Measurements from ENCODE around the gene HIVEP2. TPM values are rescaled to one million over a fixed set of nuclear protein-coding genes. Genes with fewer than 3 reads are reported as not detected.

Gene HIVEP2
- total RNA-seq, 1 experiment from 2014 or later = 8.2 TPM

DNA sequence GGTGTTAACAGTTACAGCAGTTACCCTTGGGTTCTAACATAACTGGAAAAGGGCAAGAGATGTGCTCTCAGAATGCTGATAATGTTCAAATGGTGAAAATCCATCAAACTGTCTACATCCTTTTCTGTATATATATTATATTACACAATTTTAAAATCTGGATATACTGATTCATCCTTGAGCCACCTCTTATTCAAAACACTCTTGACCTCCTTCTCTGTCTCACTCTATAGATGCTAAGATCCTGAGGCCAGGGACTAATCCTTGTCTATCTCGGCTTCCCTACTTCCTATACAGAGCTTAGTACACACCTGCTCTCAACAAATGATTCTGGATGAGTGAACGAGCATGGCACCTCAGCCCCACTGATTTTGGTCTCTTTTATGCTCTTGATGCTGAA is 47.3 kb downstream of the HIVEP2 start:
- DNase-seq = no peak
- no peaks in the 10 kb centered on the region for H3K27me3 ChIP-seq
- no peak overlapping the region for H3K27ac ChIP-seq
- no peak overlapping the region for H3K4me3 ChIP-seq
- H3K4me1 ChIP-seq = peaks cover 5% of the 10 kb centered on the region
- H3K36me3 ChIP-seq = no peaks in the 10 kb centered on the region
- no peaks in the 10 kb centered on the region for H3K9me3 ChIP-seq (replicated peaks)

DNA sequence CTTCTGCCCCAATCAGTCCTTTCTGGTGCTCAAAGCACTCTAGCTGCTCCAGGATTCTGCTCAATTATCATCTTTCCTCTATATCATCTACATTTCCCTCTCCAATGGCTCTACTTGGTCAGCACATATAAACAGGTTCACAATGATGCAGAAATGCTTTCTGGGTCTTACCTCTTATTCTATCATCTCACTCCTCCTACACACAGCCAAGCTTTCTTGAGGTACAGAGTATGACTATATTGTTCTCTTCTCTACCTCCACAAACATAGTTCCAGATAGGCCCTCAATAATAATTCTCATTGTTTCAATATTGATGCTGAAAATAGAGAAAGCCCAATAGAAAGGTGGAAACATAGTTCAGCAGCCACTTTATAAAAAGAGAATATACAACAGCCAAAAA is 48.2 kb downstream of the HIVEP2 start:
- no peak for DNase-seq
- H3K27ac ChIP-seq = no peak overlapping the region
- H3K9me3 ChIP-seq (replicated peaks) = no peaks in the 10 kb centered on the region
- H3K4me1 ChIP-seq = no peaks in the 10 kb centered on the region; the same call in 1 of the 2 replicates
- no peaks in the 10 kb centered on the region for H3K36me3 ChIP-seq
- no peak overlapping the region for H3K4me3 ChIP-seq
- H3K27me3 ChIP-seq = no peaks in the 10 kb centered on the region

DNA sequence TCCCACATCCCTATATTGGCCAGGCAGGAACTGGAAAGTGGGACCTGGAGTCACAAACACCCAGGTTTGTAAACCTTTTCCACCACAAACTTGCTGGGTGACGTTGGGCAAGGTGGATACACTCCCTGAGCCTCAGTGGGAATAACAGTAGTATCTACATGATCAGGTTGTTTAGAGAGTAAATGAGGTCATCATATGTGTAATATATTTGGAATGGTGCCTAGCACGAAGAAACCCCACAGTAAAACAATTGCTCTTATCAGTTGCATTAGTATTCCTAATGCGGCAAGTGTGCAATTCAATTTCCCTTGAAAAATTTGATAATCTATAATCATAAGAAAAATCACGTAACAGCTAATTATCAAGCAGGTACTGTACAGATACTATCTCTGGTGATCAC is 51.9 kb downstream of the HIVEP2 start:
- Histone ChIP-seq H3K4me3 (no peak overlapping the region), H3K27ac (no peak overlapping the region), H3K9me3 (replicated peaks) (no peaks in the 10 kb centered on the region), H3K27me3 (no peaks in the 10 kb centered on the region), H3K36me3 (no peaks in the 10 kb centered on the region), H3K4me1 (no peaks in the 10 kb centered on the region; the same call in 1 of the 2 replicates)
- DNase-seq = no peak

DNA sequence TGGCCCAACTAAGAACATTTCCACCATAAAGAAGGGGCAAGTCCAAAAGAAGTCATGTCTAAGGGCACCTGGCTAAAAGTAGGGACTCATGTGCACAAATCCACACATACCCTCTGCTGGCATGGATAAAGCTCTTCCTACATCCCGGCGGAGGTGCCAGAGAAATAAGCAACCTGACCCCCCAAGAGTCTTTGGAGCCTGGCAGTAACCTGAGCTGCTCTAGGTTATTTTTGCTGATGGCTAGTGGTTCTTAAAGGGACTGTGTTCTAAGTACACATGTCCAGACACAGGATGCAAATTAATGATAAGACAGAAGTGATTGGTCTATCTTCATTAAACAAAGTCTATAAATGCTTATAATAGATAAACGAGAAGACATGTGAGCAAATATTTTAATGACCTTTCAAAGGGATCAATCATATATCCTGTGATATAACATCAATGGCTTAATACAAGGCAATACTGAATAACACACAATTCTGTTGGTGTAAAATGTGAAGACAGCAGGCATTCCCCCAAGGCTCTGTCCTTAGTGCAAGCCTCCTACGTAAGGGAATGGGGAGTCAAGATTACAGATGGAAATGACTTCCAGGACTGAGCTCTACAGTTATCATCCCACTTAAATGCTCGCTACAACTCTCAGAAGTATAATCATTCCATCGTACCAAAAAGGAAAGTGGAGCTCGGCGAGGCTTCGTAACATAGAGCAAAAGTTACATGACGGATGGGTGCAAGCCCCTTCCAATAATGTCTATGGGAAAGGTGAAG is 52.5 kb downstream of the HIVEP2 start:
- Histone ChIP-seq H3K4me1 (no peaks in the 10 kb centered on the region; the same call in 1 of the 2 replicates), H3K9me3 (replicated peaks) (no peaks in the 10 kb centered on the region), H3K27ac (no peak overlapping the region), H3K36me3 (no peaks in the 10 kb centered on the region), H3K27me3 (no peaks in the 10 kb centered on the region), H3K4me3 (no peak overlapping the region)
- DNase-seq = no peak

DNA sequence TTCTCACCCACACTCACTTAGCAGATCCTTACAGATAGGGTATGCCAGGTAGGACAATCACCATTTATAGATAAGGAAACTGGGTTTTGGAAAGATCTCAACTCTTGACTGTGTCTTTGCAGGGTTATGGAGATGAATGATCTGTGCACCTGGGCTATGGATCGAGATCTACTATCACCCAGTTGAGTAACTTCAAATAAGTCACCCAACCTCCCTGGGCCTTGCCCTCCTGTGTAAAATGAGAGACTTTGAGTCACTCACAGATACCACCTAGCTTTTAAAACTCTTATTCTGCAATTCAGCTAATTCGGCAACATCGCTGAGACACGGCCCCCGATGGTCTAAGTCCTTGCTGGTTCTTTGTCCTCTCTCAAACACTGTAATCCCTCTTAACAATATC is 53.5 kb downstream of the HIVEP2 start:
- Histone ChIP-seq H3K4me3 (no peak overlapping the region), H3K4me1 (no peaks in the 10 kb centered on the region; the same call in none of the 2 replicates), H3K9me3 (replicated peaks) (no peaks in the 10 kb centered on the region), H3K36me3 (no peaks in the 10 kb centered on the region), H3K27ac (no peak overlapping the region), H3K27me3 (no peaks in the 10 kb centered on the region)
- DNase-seq = no peak

DNA sequence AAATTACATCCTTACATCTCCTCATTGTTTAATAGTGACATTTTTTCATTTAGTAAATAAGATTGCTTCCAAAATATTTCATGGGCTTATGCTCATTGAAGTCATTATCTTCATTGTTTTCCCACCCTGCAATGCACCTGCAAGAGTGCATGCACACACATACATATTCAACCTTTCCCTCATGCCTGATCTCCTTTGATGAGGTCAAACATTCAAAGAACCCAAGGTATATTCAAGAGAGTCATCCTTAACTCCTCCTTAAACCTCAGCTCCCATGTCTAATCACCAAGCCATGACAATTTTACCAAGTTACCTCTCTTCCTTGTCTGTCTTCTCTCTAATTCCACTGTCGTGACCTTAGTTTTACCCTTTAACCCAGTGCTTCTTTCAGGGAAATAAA is 56.5 kb downstream of the HIVEP2 start:
- H3K36me3 ChIP-seq = no peaks in the 10 kb centered on the region
- no peak overlapping the region for H3K27ac ChIP-seq
- no peak overlapping the region for H3K4me3 ChIP-seq
- no peak for DNase-seq
- no peaks in the 10 kb centered on the region for H3K27me3 ChIP-seq
- no peaks in the 10 kb centered on the region for H3K9me3 ChIP-seq (replicated peaks)
- H3K4me1 ChIP-seq = peaks cover 12% of the 10 kb centered on the region

DNA sequence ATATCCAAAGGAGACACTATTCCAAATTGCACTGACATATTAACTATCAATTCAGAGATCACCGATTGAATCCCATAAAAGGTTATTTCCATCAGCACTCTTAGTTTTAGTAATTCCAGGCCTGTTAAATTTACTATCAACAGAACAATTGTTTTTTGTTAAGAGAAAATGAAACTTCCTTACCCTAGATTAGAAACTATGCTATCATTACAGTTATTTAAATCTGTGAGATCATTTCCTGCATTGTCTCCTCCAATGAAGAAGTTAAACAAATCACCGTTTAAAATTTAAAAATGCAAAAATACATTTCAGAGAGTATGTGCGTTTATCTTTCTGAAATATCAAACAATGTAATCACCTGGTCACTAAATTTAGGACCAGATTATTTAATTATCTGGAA is 57.5 kb downstream of the HIVEP2 start:
- H3K27ac ChIP-seq = no peak overlapping the region
- H3K4me3 ChIP-seq = no peak overlapping the region
- H3K27me3 ChIP-seq = no peaks in the 10 kb centered on the region
- H3K9me3 ChIP-seq (replicated peaks) = no peaks in the 10 kb centered on the region
- peaks cover 12% of the 10 kb centered on the region for H3K4me1 ChIP-seq
- DNase-seq = no peak
- H3K36me3 ChIP-seq = no peaks in the 10 kb centered on the region

DNA sequence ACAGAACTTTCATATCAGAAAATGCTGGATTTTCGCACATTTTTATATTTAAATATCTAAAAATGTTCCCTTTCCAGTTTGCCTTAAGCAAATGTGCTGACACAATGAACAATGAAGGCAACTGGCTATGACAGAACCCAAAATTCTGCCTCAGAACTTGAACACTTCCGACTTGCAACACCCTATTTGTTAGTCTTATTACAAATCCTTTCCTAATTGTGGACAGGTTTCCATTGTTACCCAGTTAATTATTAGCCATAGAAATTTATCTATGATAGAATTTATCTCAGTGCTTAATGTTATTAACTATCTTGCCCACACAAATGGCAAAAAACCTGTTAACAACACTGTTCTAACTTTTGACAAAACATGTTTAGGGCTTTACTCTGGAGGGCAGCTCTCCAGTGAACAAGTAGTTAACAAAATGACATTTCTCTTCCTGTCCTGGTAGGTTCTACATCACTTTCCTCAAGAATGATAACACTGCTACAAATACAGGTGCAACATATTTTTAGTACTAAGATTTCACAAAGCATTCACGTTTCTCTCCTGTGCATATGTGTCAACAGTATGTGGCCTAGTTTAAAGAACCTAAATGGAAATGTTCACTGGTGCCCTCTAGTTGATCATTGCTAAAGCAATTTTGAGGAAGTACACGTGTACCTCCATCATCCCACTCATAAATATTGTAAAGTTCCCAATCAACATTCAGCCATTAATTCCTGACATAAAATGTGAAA is 58.4 kb downstream of the HIVEP2 start:
- Histone ChIP-seq H3K9me3 (replicated peaks) (no peaks in the 10 kb centered on the region), H3K27me3 (no peaks in the 10 kb centered on the region), H3K36me3 (no peaks in the 10 kb centered on the region), H3K4me3 (no peak overlapping the region), H3K4me1 (peaks cover 12% of the 10 kb centered on the region), H3K27ac (no peak overlapping the region)
- DNase-seq = no peak

DNA sequence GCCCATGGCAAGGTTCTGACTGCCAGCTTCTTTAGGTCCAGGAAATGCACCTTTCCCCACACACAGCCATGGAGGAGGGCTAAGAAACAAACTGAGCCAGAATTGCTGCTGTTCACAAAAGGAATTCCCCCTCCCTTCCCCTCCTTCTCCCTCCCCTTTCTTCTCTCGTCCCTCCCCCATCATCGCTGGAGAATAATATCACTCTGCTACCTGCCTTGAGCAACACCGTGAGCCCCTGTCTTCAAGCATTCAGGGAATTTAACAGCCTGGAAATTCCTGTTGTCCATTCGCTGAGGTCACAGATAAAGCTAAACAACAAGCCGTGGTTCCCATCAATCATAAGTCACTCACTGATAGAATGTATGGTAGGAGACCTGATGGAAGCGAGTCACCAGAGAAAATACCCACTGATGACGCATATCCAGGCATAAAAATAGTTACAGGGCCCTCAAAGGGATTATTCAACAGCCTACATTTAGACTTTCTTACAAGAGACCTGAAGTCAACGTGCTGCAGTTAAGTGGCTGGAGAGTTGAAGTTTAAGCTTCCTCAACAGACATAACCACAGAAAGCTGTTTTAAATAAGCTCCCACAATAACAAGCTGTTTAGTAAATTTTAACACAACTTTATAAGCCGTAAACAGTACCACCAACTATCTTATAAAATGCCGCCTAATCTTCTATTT is 59.7 kb downstream of the HIVEP2 start:
- Histone ChIP-seq H3K4me1 (peaks cover 12% of the 10 kb centered on the region), H3K36me3 (no peaks in the 10 kb centered on the region), H3K27ac (peak overlapping the region; percentile 24), H3K9me3 (replicated peaks) (no peaks in the 10 kb centered on the region), H3K27me3 (no peaks in the 10 kb centered on the region), H3K4me3 (peak overlapping the region; percentile 47)
- DNase-seq = peak; percentile 30 to 64

DNA sequence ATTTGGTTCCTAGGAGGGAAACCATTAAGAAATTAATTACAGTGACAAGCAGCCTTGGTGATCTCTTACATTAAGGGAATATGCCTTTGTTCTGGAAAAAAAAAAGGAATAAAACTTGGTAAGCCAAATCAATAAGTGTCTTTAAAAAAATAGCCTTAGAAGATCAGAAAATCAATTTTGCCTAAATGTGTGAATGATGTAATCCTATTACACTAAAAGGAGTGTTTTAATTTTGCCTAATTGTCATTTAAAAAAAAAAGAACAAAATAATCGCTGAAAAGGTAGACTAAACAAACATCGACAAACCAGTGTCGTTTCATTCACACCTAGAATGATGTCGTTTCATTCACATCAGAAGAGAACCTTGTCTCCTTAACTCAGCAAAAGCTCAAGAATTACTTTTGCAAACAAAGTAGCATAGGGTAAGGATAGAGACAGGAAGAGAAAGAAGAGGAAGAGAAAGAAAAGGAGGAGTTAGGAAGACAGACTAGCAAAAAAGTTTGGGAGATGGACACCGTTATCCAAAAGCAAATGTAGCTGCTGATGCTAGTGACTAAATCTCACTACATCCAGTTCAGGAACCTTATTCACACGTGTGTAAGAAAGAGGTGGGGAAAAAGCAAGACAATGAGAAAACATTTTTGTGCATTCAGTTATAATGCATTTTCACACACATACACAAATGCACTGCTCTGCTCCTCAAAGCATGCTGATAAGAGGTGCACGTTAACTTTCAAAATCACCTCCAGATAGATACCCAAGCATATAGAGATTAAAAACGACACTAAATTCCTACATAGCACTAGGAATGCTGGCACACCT is 60.6 kb downstream of the HIVEP2 start:
- Histone ChIP-seq H3K27ac (peak overlapping the region; percentile 24; the same call in 1 of the 2 replicates), H3K4me1 (peaks cover 16% of the 10 kb centered on the region), H3K27me3 (no peaks in the 10 kb centered on the region), H3K4me3 (no peak overlapping the region; the same call in 1 of the 2 replicates), H3K9me3 (replicated peaks) (no peaks in the 10 kb centered on the region), H3K36me3 (no peaks in the 10 kb centered on the region)
- DNase-seq = no peak

DNA sequence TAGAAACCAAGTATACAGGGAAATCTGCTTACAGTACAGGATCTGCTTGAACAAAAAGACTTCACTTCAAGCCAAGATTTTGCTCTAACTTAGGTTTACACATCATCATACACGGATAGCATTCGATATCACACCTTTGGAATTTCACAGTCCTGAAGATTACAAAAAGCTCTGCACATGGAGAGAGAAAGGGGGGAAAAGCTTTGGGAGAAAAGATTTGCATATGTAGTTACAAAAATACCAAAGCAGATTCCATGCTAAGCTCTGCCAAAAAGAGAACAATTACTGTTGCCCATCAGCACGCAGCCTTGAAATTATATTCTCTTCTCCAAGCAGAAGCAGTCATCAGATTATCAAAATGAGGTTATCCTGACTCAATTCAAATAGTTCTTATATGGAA is 62.0 kb downstream of the HIVEP2 start:
- DNase-seq = no peak
- no peak overlapping the region for H3K27ac ChIP-seq
- no peaks in the 10 kb centered on the region for H3K9me3 ChIP-seq (replicated peaks)

DNA sequence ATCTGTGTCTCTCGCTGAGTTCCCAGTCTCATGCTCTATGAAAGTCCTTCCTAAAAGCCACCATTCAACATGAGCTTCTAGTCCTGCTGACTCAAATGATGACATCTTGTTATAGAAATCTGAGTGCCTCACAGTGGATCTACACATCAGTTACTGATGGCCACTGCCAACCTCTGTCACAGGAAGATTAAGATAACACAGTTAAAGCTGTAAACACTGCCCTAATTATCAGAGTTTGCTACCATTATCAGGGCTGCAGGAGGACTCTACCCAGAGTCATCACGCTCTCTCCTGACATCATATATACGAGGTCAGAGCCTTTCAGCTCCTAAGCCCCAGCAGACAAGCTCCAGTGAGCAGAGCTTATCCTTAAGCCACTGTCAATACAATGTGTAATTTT is 63.2 kb downstream of the HIVEP2 start:
- no peaks in the 10 kb centered on the region for H3K9me3 ChIP-seq (replicated peaks)
- peaks cover 18% of the 10 kb centered on the region for H3K4me1 ChIP-seq
- H3K36me3 ChIP-seq = no peaks in the 10 kb centered on the region
- H3K27me3 ChIP-seq = no peaks in the 10 kb centered on the region
- no peak for DNase-seq
- no peak overlapping the region for H3K4me3 ChIP-seq
- no peak overlapping the region for H3K27ac ChIP-seq

More for the DNA sequence above, 62.0 kb downstream of the HIVEP2 start:
- Histone ChIP-seq H3K36me3 (no peaks in the 10 kb centered on the region), H3K27me3 (no peaks in the 10 kb centered on the region), H3K4me3 (no peak overlapping the region), H3K4me1 (peaks cover 18% of the 10 kb centered on the region)

DNA sequence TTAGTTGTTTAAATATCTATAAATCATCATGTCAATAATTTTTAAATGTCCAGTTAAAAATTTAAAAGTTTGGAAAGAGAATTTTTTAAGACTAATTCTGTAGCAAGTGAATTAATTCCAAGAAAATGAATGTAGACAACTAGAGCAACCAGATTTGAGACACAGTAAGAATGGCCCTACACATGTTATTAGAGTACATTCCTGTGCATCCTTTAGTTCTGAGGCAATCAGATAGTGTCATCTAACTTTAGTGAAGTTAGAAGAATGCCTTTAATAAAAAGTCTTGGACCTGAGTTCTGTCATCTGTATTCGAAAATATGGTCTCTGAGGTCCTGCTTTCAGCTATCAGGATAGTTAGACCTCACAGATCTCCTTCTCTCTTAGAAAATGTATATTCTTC is 63.7 kb downstream of the HIVEP2 start:
- Histone ChIP-seq H3K9me3 (replicated peaks) (no peaks in the 10 kb centered on the region), H3K36me3 (no peaks in the 10 kb centered on the region), H3K4me3 (no peak overlapping the region), H3K27me3 (no peaks in the 10 kb centered on the region), H3K4me1 (peaks cover 17% of the 10 kb centered on the region), H3K27ac (no peak overlapping the region)
- DNase-seq = no peak

DNA sequence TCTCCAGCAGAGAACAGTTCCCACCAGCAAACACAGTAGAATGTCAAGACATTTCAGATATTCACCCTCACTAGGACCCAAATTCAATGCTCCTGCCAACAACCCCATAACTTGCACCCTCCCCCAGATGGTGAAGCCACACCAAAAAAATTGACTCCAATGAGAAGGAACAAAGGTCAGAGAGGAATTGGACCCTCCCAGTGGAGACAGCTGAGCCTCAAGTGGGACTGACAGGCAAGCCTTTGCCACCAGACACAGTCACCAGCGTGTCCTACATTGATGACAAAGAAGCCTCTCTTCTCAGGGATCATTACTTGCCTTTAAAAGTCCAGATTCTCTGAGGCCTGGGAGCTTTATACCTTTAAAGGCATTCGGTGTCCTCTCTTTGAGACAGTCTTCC is 64.8 kb downstream of the HIVEP2 start:
- H3K27ac ChIP-seq = no peak overlapping the region
- no peak overlapping the region for H3K4me3 ChIP-seq
- DNase-seq = no peak
- no peaks in the 10 kb centered on the region for H3K9me3 ChIP-seq (replicated peaks)
- H3K4me1 ChIP-seq = peaks cover 6% of the 10 kb centered on the region
- H3K27me3 ChIP-seq = no peaks in the 10 kb centered on the region
- no peaks in the 10 kb centered on the region for H3K36me3 ChIP-seq

Measured in SJCRH30 (cell line).